Mesendoderm (in vitro differentiated cells): ENCODE results near the gene OR1J1.

Experiments used
- DNase-seq: peaks from one replicate; pipeline ENCODE4 v3.0.0; 2013
- H2AK5ac ChIP-seq: 2 replicates; pipeline ENCODE4 v1.6.1; 2013; ENCODE audit warnings: low read length, inconsistent platforms
- H2BK120ac ChIP-seq: 2 replicates; pipeline ENCODE4 v1.6.1; 2013; ENCODE audit warnings: low read depth, mild to moderate bottlenecking, low read length, moderate library complexity, mixed read lengths
- H2BK15ac ChIP-seq: replicated peaks from 2 replicates; pipeline ENCODE4 v1.6.1; 2013; ENCODE audit warnings: low read depth, mild to moderate bottlenecking, moderate library complexity
- H2BK5ac ChIP-seq: 2 replicates; pipeline ENCODE4 v1.6.1; 2013; ENCODE audit warnings: low read length, inconsistent platforms
- H3K18ac ChIP-seq: 2 replicates; pipeline ENCODE4 v1.6.1; 2013; ENCODE audit warnings: mild to moderate bottlenecking, low read length, mixed read lengths
- H3K23ac ChIP-seq: one replicate; pipeline ENCODE4 v1.6.1; 2013; ENCODE audit warnings: low read length
- H3K27ac ChIP-seq: 2 replicates; pipeline ENCODE4 v1.5.1; 2013; ENCODE audit warnings: low read depth, mild to moderate bottlenecking, inconsistent platforms, low read length, moderate library complexity
- H3K27me3 ChIP-seq: 2 replicates; pipeline ENCODE4 v1.6.1; 2013; ENCODE audit warnings: low read length, control low read depth, mild to moderate bottlenecking, inconsistent platforms; ENCODE audit not compliant: insufficient read depth, poor library complexity
- H3K36me3 ChIP-seq: 2 replicates; pipeline ENCODE4 v1.6.1; 2013; ENCODE audit warnings: low read length, inconsistent platforms; ENCODE audit not compliant: control insufficient read depth, insufficient read depth
- H3K4ac ChIP-seq: one replicate; pipeline ENCODE4 v1.6.1; 2013; ENCODE audit warnings: low read depth, mild to moderate bottlenecking, low read length, moderate library complexity
- H3K4me1 ChIP-seq: 2 replicates; pipeline ENCODE4 v1.6.1; 2013; ENCODE audit warnings: low read depth, low read length, inconsistent platforms; ENCODE audit not compliant: control insufficient read depth
- H3K4me2 ChIP-seq: 2 replicates; pipeline ENCODE4 v1.6.1; 2013; ENCODE audit warnings: low read length
- H3K4me3 ChIP-seq: 2 replicates; pipeline ENCODE4 v1.5.1; 2013; ENCODE audit warnings: mild to moderate bottlenecking, low read length
- H3K56ac ChIP-seq: one replicate; pipeline ENCODE4 v1.6.1; 2013; ENCODE audit warnings: low read length
- H3K79me1 ChIP-seq: 2 replicates; pipeline ENCODE4 v1.6.1; 2013; ENCODE audit warnings: low read length, inconsistent platforms
- H3K79me2 ChIP-seq: 2 replicates; pipeline ENCODE4 v1.6.1; 2013; ENCODE audit warnings: mild to moderate bottlenecking, low read length; ENCODE audit not compliant: control insufficient read depth, insufficient read depth
- H3K9ac ChIP-seq: 2 replicates; pipeline ENCODE4 v1.6.1; 2013; ENCODE audit warnings: low read length, inconsistent platforms
- H4K5ac ChIP-seq: one replicate; pipeline ENCODE4 v1.6.1; 2013; ENCODE audit warnings: low read length
- H4K8ac ChIP-seq: one replicate; pipeline ENCODE4 v1.6.1; 2013; ENCODE audit warnings: low read depth, mild to moderate bottlenecking, control low read depth, low read length, moderate library complexity
- WGBS: extraction: QIAGEN DNeasy Blood & Tissue Kit; methylation state at CpG from one replicate; pipeline ENCODE4 v1.1.7; 2013; ENCODE audit warnings: low lambda C conversion rate, missing lambda C conversion rate; ENCODE audit not compliant: insufficient coverage; ENCODE audit errors: extremely low coverage; 5-methylcytosine and 5-hydroxymethylcytosine counted together

The OR1J1 gene

DNA sequence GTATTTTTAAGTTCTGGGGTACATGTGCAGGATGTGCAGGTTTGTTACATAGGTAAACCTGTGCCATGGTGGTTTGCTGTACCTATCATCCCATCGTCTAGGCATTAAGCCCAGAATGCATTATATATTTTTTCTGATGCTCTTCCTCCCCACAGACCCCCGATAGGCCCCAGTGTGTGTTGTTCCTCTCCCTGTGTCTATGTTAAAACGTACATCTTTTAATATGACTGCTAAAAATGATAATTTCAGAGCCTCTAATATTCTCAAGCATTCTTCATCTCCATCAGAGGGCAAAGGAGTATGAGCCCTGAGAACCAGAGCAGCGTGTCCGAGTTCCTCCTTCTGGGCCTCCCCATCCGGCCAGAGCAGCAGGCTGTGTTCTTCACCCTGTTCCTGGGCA lies 32.8 kb upstream of the OR1J1 start, which contains the start of gene OR1J2:
Gene OR1J2, plus strand, starts transcription at position 301 of the 400 bp plus-strand sequence. Its CDS starts 0 bp downstream, at position 301.
- DNase-seq = no peak
- Histone ChIP-seq H3K4ac (no peak within 1 kb of the TSS), H2BK15ac (no peak within 1 kb of the TSS), H3K18ac (no peak within 1 kb of the TSS), H3K79me1 (no peaks in the 10 kb centered on the region), H3K27me3 (no peaks in the 10 kb centered on the region), H4K8ac (no peak within 1 kb of the TSS), H3K4me2 (no peak within 1 kb of the TSS), H3K79me2 (no peaks in the 10 kb centered on the region), H3K36me3 (no peaks in the 10 kb centered on the region), H2AK5ac (no peak within 1 kb of the TSS), H3K23ac (no peak within 1 kb of the TSS), H3K56ac (no peak within 1 kb of the TSS), H3K4me1 (no peaks in the 10 kb centered on the region), H4K5ac (no peak within 1 kb of the TSS), H3K4me3 (no peak within 1 kb of the TSS), H2BK120ac (no peak within 1 kb of the TSS), H3K9ac (no peak within 1 kb of the TSS), H2BK5ac (no peak within 1 kb of the TSS), H3K27ac (no peak within 1 kb of the TSS)
- no CpG with 5 or more reads among the region's 6 CpGs for WGBS

DNA sequence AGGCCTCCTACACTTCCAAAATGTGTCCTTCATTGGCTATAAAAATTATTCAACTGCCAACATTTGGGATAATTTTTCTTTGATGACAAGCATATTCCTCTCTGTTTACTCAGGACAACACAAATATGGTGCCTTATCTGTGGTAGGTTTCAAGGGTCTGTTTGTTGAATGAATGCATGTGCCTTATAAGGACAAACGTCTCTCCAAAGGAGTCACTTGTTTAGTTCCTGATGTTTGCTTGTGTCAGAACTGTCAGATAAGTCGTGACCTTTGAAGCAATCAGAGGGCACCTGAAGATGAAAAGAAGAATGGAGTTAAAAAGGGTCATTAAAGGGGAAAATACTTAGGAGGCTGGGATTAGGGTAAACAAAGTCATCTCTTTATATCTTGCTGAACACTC lies 29.2 kb upstream of the OR1J1 start:
- H3K27me3 ChIP-seq = no peaks in the 10 kb centered on the region
- H3K18ac ChIP-seq = no peak overlapping the region
- H4K5ac ChIP-seq = no peak overlapping the region
- no CpG with 5 or more reads among the region's 2 CpGs for WGBS
- no peak overlapping the region for H2BK120ac ChIP-seq
- H2BK5ac ChIP-seq = no peak overlapping the region
- H3K79me1 ChIP-seq = no peaks in the 10 kb centered on the region
- H2AK5ac ChIP-seq = no peak overlapping the region
- H3K4me1 ChIP-seq = no peaks in the 10 kb centered on the region
- H3K56ac ChIP-seq = no peak overlapping the region
- no peak overlapping the region for H2BK15ac ChIP-seq
- H3K4me3 ChIP-seq = no peak overlapping the region
- H3K79me2 ChIP-seq = no peaks in the 10 kb centered on the region
- DNase-seq = no peak
- H4K8ac ChIP-seq = no peak overlapping the region
- no peak overlapping the region for H3K9ac ChIP-seq
- no peak overlapping the region for H3K4ac ChIP-seq
- H3K23ac ChIP-seq = no peak overlapping the region
- H3K27ac ChIP-seq = no peak overlapping the region
- H3K36me3 ChIP-seq = no peaks in the 10 kb centered on the region
- H3K4me2 ChIP-seq = no peak overlapping the region

DNA sequence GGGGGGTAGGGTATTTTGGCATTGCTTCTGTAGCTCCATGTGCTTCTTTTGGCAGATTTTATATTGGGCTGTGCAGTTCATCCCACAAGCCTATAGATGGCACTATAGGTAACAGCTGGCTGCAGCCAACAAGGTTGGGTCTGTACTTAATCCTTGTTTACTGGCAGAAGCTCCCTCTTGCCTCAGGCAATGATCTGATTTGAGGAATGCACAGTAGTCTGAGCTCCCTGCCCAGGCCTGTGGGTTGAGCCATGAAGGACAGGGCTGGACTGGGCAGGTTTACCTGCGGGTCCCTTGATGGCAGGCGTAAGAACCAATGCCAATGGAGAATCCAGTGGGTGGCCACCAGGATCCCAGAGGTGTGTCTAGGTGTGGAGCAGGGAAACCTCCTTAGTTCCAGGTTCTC lies 21.2 kb upstream of the OR1J1 start:
- no peak overlapping the region for H3K23ac ChIP-seq
- H3K9ac ChIP-seq = no peak overlapping the region
- no peak overlapping the region for H2BK120ac ChIP-seq
- no peak overlapping the region for H2BK15ac ChIP-seq
- H3K79me1 ChIP-seq = no peaks in the 10 kb centered on the region
- no peak overlapping the region for H3K4me3 ChIP-seq
- no peak overlapping the region for H3K27ac ChIP-seq
- H3K27me3 ChIP-seq = no peaks in the 10 kb centered on the region
- H3K56ac ChIP-seq = no peak overlapping the region
- H4K5ac ChIP-seq = no peak overlapping the region
- H3K4ac ChIP-seq = no peak overlapping the region
- no peaks in the 10 kb centered on the region for H3K36me3 ChIP-seq
- no CpG with 5 or more reads among the region's 2 CpGs for WGBS
- H3K4me2 ChIP-seq = no peak overlapping the region
- no peak overlapping the region for H4K8ac ChIP-seq
- H3K18ac ChIP-seq = no peak overlapping the region
- no peaks in the 10 kb centered on the region for H3K4me1 ChIP-seq
- no peaks in the 10 kb centered on the region for H3K79me2 ChIP-seq
- no peak overlapping the region for H2BK5ac ChIP-seq
- no peak overlapping the region for H2AK5ac ChIP-seq
- DNase-seq = peak; percentile 58

DNA sequence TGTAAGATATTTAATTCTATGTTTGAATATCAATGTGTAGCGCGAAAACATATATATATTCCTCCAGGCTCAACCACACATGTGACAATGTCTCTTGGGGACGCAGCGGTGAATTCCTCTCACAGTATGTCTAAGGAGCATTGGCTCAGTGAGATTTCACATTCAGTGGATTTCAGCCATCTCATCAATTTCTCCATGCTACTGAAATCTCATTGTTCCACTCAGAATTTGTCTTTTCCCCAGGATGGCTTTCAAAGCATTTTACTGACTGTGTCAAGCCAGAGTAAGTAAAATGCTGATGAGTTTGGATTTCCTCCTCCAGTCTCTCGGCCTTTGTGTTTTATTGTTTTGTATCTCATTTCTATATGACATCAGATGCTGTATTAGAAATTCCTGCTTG lies 1.3 kb upstream of the OR1J1 start:
- H3K27me3 ChIP-seq = no peaks in the 10 kb centered on the region

DNA sequence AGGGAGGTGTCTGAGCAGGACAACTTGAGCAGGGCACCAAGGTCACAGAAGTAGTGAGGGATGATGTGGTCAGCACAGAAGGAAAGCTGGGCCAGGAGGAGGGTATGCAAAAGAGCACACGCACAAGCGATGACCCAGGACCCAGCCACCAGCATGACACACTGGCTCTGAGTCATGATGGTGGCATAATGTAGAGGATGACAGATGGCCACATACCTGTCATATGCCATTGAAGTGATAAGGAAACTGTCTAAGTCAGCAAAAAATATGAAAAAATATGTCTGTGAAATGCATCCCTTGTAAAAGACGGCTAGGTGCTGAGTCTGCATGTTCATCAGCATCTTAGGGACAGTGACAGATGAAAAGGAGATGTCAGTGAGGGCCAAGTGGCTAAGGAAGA lies 380 bp downstream of the OR1J1 start:
- Histone ChIP-seq H3K4me3 (no peak overlapping the region), H4K5ac (no peak overlapping the region), H4K8ac (no peak overlapping the region), H3K27ac (no peak overlapping the region), H2BK15ac (no peak overlapping the region), H3K27me3 (no peaks in the 10 kb centered on the region), H3K79me1 (no peaks in the 10 kb centered on the region), H3K56ac (no peak overlapping the region), H3K23ac (no peak overlapping the region), H2BK5ac (no peak overlapping the region), H3K4me1 (no peaks in the 10 kb centered on the region), H3K4ac (no peak overlapping the region), H2AK5ac (no peak overlapping the region), H3K18ac (no peak overlapping the region), H3K9ac (no peak overlapping the region), H2BK120ac (no peak overlapping the region), H3K4me2 (no peak overlapping the region), H3K79me2 (no peaks in the 10 kb centered on the region), H3K36me3 (no peaks in the 10 kb centered on the region)
- no peak for DNase-seq
- WGBS = no CpG with 5 or more reads among the region's 3 CpGs

More for the DNA sequence above, 1.3 kb upstream of the OR1J1 start:
- Histone ChIP-seq H4K8ac (no peak overlapping the region), H3K27ac (no peak overlapping the region), H3K4me1 (no peaks in the 10 kb centered on the region), H2BK120ac (no peak overlapping the region), H3K4ac (no peak overlapping the region), H3K36me3 (no peaks in the 10 kb centered on the region), H3K79me1 (no peaks in the 10 kb centered on the region), H4K5ac (no peak overlapping the region), H3K79me2 (no peaks in the 10 kb centered on the region), H3K18ac (no peak overlapping the region), H3K4me2 (no peak overlapping the region), H2BK5ac (no peak overlapping the region), H3K56ac (no peak overlapping the region), H2AK5ac (no peak overlapping the region), H3K9ac (no peak overlapping the region), H2BK15ac (no peak overlapping the region), H3K23ac (no peak overlapping the region), H3K4me3 (no peak overlapping the region)
- no peak for DNase-seq
- no CpG with 5 or more reads among the region's 5 CpGs for WGBS

DNA sequence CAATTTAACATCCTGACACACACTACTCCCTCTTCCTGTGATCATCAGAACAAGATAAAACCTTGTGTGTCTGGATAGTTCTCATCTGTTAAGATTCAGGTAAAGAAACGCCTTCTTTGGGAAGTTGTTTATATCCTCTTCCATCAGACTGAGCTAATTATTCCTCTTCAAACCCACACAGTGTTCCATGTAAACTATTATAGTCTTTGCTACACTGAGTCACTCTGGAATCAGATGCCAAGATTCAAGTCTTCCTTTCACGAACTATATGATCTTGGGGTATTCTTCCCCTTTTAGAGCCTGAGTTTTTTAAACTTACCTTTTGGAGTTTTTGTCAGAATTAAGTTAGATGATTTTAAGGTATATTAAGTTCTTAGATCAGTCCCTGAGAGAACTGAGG lies 2.0 kb downstream of the OR1J1 start:
- no peak overlapping the region for H3K9ac ChIP-seq
- DNase-seq = no peak
- WGBS = no CpG with 5 or more reads among the region's 2 CpGs

More for the DNA sequence above, 2.0 kb downstream of the OR1J1 start:
- no peak overlapping the region for H2BK5ac ChIP-seq
- no peaks in the 10 kb centered on the region for H3K79me1 ChIP-seq
- no peak overlapping the region for H3K23ac ChIP-seq
- H2BK120ac ChIP-seq = no peak overlapping the region
- H3K4me3 ChIP-seq = no peak overlapping the region
- H4K5ac ChIP-seq = no peak overlapping the region
- H4K8ac ChIP-seq = no peak overlapping the region
- H3K4ac ChIP-seq = no peak overlapping the region
- H3K18ac ChIP-seq = no peak overlapping the region
- H2AK5ac ChIP-seq = no peak overlapping the region
- H3K79me2 ChIP-seq = no peaks in the 10 kb centered on the region
- H3K27me3 ChIP-seq = no peaks in the 10 kb centered on the region
- no peak overlapping the region for H3K56ac ChIP-seq
- H3K4me2 ChIP-seq = no peak overlapping the region
- no peaks in the 10 kb centered on the region for H3K36me3 ChIP-seq
- H3K27ac ChIP-seq = no peak overlapping the region
- H3K4me1 ChIP-seq = no peaks in the 10 kb centered on the region
- H2BK15ac ChIP-seq = no peak overlapping the region
